ENCODE results near the gene PPM1D. TPM values are rescaled to one million over a fixed set of nuclear protein-coding genes. Genes with fewer than 3 reads are reported as not detected.
"Not testable (repeated sequence)": the region's sequence is repeated elsewhere in the genome, so short reads cannot be mapped to it uniquely, and the experiment has no call there.

The PPM1D gene
- total RNA-seq, 5 donors from 2014 or later (not counting 1 experiment from before 2014, with no cell fraction given) = 17.0 to 22.5 (median 19.6) TPM

DNA sequence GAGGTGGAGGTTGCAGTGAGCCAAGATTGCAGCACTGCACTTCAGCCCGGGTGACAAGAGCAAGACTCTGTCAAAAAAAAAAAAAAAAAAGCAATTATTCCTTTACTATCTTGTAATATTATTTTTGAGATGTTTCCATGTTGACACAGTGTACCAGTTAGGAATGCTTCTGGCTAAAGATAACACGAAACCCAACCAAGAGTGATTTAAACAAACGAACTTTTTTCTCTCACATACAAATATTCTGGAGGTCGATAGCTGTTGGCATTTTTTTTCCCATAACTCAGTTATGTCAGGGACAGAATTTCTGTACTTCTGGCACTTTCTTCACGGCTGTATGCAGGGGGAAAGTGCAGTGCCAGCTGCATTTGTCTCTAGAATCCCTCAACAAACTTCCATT, 9.9 kb upstream of the PPM1D start:
- Histone ChIP-seq H3K4me3 (ENCODE audit: control insufficient read depth in 1 of 2, extremely low read depth in 1 of 2, low read length in 1 of 2) (no peak overlapping the region), H3K9me3 (no peaks in the 10 kb centered on the region), H3K27ac (ENCODE audit: low read length) (no peak overlapping the region), H3K27me3 (replicated peaks in 1 of 2; ENCODE audit: control insufficient read depth in 2 of 2, extremely low read depth in 1 of 2, insufficient read depth in 2 of 2, low read length in 1 of 2) (peaks cover 0 to 12% of the 10 kb centered on the region in 2 experiments), H3K4me1 (ENCODE audit: control insufficient read depth in 1 of 2, extremely low read depth in 1 of 2, insufficient read depth in 2 of 2, low read length in 2 of 2) (no peaks in the 10 kb centered on the region), H3K36me3 (ENCODE audit: control insufficient read depth in 2 of 2, extremely low read depth in 1 of 2, insufficient read depth in 1 of 2, low read length in 1 of 2) (no peaks in the 10 kb centered on the region)
- no peaks in the 10 kb centered on the region for H3K36me3 Mint-ChIP-seq
- DNase-seq (no peak), ATAC-seq (replicated peaks in 1 of 4) (no peak)
- ChIA-PET POLR2A (no interaction called here), CTCF (no interaction called here)
- H3K4me3 Mint-ChIP-seq = no peak overlapping the region
- no peak overlapping the region for H3K27ac Mint-ChIP-seq
- WGBS (ENCODE audit: insufficient coverage) = 33% methylated on average over 1 of the region's 5 CpGs
- H3K4me1 Mint-ChIP-seq = no peaks in the 10 kb centered on the region
- H3K27me3 Mint-ChIP-seq = peaks cover 0 to 5% of the 10 kb centered on the region in 2 donors
- no peaks in the 10 kb centered on the region for H3K9me3 Mint-ChIP-seq

GRCh38 chr17:60592750-60593149, 7.2 kb upstream of the PPM1D start:
- ATAC-seq (replicated peaks in 1 of 4) = no peak
- no peaks in the 10 kb centered on the region for H3K36me3 Mint-ChIP-seq
- CTCF ChIA-PET = interaction anchor here in 1 of 2 donors (0.6 kb wide), 1 partner anchor 128 kb away, joined by 3 read pairs; no protein-coding TSS in a partner anchor
- Histone ChIP-seq H3K4me3 (ENCODE audit: control insufficient read depth in 1 of 2, extremely low read depth in 1 of 2, low read length in 1 of 2) (no peak overlapping the region), H3K9me3 (no peaks in the 10 kb centered on the region), H3K36me3 (ENCODE audit: control insufficient read depth in 2 of 2, extremely low read depth in 1 of 2, insufficient read depth in 1 of 2, low read length in 1 of 2) (no peaks in the 10 kb centered on the region), H3K27me3 (replicated peaks in 1 of 2; ENCODE audit: control insufficient read depth in 2 of 2, extremely low read depth in 1 of 2, insufficient read depth in 2 of 2, low read length in 1 of 2) (peaks cover 0 to 8% of the 10 kb centered on the region in 2 experiments), H3K27ac (ENCODE audit: low read length) (no peak overlapping the region), H3K4me1 (ENCODE audit: control insufficient read depth in 1 of 2, extremely low read depth in 1 of 2, insufficient read depth in 2 of 2, low read length in 2 of 2) (no peaks in the 10 kb centered on the region)
- no peak overlapping the region for H3K27ac Mint-ChIP-seq
- no CpG with 5 or more reads among the region's 2 CpGs for WGBS (ENCODE audit: insufficient coverage)
- no peak for DNase-seq
- H3K27me3 Mint-ChIP-seq = no peaks in the 10 kb centered on the region
- no peak overlapping the region for H3K4me3 Mint-ChIP-seq
- H3K9me3 Mint-ChIP-seq = no peaks in the 10 kb centered on the region
- H3K4me1 Mint-ChIP-seq = peaks cover 0 to under 1% (median 0%) of the 10 kb centered on the region in 3 donors
- POLR2A ChIA-PET = interaction anchor here in 1 of 2 donors (0.6 to 0.7 kb wide), 2 partner anchors 14 to 259 kb away, joined by 3 to 4 read pairs; no protein-coding TSS in a partner anchor

- H3K9me3 Mint-ChIP-seq; H3K27ac Mint-ChIP-seq; ATAC-seq (replicated peaks in 1 of 4); H3K27ac ChIP-seq (ENCODE audit: low read length); H3K27me3 ChIP-seq (replicated peaks in 1 of 2; ENCODE audit: control insufficient read depth in 2 of 2, extremely low read depth in 1 of 2, insufficient read depth in 2 of 2, low read length in 1 of 2); H3K4me1 Mint-ChIP-seq; H3K4me3 Mint-ChIP-seq; H3K9me3 ChIP-seq; H3K36me3 Mint-ChIP-seq; H3K4me1 ChIP-seq (ENCODE audit: control insufficient read depth in 1 of 2, extremely low read depth in 1 of 2, insufficient read depth in 2 of 2, low read length in 2 of 2); DNase-seq; H3K4me3 ChIP-seq (ENCODE audit: control insufficient read depth in 1 of 2, extremely low read depth in 1 of 2, low read length in 1 of 2); CTCF ChIA-PET; H3K27me3 Mint-ChIP-seq; H3K36me3 ChIP-seq (ENCODE audit: control insufficient read depth in 2 of 2, extremely low read depth in 1 of 2, insufficient read depth in 1 of 2, low read length in 1 of 2): not testable (repeated sequence)
- POLR2A ChIA-PET = interaction anchor here (0.6 to 0.7 kb wide), 4 partner anchors 9 to 83 kb away, joined by 3 to 8 read pairs (median 6); no protein-coding TSS in a partner anchor
- WGBS (ENCODE audit: insufficient coverage) = 95% methylated on average over 3 of the region's 9 CpGs
Measured at GRCh38 chr17:60593441-60594036, 6.5 kb upstream of the PPM1D start.

DNA sequence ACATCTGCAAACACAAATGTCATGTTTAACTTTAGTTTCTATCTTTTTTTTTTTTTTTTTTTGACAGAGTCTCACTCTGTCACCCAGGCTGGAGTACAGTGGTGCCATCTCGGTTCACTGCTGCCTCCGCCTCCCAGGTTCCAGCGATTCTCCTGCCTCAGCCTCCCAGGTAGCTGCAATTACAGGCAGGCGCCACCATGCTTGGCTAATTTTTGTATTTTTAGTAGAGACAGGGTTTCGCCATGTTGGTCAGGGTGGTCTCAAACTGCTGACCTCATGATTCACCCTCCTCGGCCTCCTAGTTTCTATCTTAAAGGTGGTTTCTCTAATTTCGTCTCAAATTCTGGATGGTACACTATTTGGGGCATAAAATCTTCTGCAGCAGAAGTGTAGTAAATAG, 5.8 kb upstream of the PPM1D start:
- not testable (repeated sequence) for H3K27ac Mint-ChIP-seq; H3K4me3 ChIP-seq (ENCODE audit: control insufficient read depth in 1 of 2, extremely low read depth in 1 of 2, low read length in 1 of 2); H3K4me3 Mint-ChIP-seq; H3K36me3 Mint-ChIP-seq; H3K36me3 ChIP-seq (ENCODE audit: control insufficient read depth in 2 of 2, extremely low read depth in 1 of 2, insufficient read depth in 1 of 2, low read length in 1 of 2); H3K27me3 Mint-ChIP-seq; H3K9me3 Mint-ChIP-seq; DNase-seq; H3K27ac ChIP-seq (ENCODE audit: low read length); H3K27me3 ChIP-seq (replicated peaks in 1 of 2; ENCODE audit: control insufficient read depth in 2 of 2, extremely low read depth in 1 of 2, insufficient read depth in 2 of 2, low read length in 1 of 2); H3K9me3 ChIP-seq; ATAC-seq (replicated peaks in 1 of 4); H3K4me1 ChIP-seq (ENCODE audit: control insufficient read depth in 1 of 2, extremely low read depth in 1 of 2, insufficient read depth in 2 of 2, low read length in 2 of 2)
- 100% methylated on average over 1 of the region's 7 CpGs for WGBS (ENCODE audit: insufficient coverage)
- ChIA-PET POLR2A (interaction anchor here (0.6 to 0.7 kb wide), 4 partner anchors 9 to 83 kb away, joined by 3 to 8 read pairs (median 6); no protein-coding TSS in a partner anchor), CTCF (interaction anchor here in 1 of 2 donors (0.6 kb wide), 1 partner anchor 206 kb away, joined by 4 read pairs; no protein-coding TSS in a partner anchor)
- peaks cover 8 to 11% (median 11%) of the 10 kb centered on the region in 3 donors for H3K4me1 Mint-ChIP-seq

DNA sequence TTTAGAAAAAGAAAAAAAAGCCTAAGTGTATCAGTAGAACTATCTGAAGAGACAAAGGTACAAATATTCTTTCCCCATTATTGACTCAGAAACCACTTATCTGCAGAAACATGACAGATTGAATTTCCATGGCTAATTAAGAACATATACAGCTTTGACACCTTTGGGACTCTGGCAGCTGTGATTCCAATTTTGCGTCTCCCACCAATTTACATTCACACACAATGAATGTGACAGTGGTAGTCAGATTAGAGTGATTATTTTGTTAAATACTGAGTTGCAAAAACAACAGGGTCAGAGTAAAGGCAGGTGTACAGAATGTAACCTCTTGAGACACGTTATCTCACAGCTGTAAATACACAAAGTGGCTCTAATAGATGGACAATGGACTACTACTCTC, 5.3 kb upstream of the PPM1D start:
- no peaks in the 10 kb centered on the region for H3K36me3 Mint-ChIP-seq
- no peaks in the 10 kb centered on the region for H3K9me3 Mint-ChIP-seq
- ChIA-PET CTCF (interaction anchor here in 1 of 2 donors (0.6 kb wide), 1 partner anchor 207 kb away, joined by 4 read pairs; no protein-coding TSS in a partner anchor), POLR2A (interaction anchor here in 1 of 2 donors (0.7 kb wide), 1 partner anchor 21 kb away, joined by 6 read pairs; no protein-coding TSS in a partner anchor)
- H3K9me3 ChIP-seq = no peaks in the 10 kb centered on the region
- no peak overlapping the region for H3K4me3 Mint-ChIP-seq
- no peaks in the 10 kb centered on the region for H3K36me3 ChIP-seq (ENCODE audit: control insufficient read depth in 2 of 2, extremely low read depth in 1 of 2, insufficient read depth in 1 of 2, low read length in 1 of 2)
- H3K4me1 Mint-ChIP-seq = peaks cover 13 to 17% (median 16%) of the 10 kb centered on the region in 3 donors
- H3K4me1 ChIP-seq (ENCODE audit: control insufficient read depth in 1 of 2, extremely low read depth in 1 of 2, insufficient read depth in 2 of 2, low read length in 2 of 2) = peaks cover 0 to 3% of the 10 kb centered on the region in 2 experiments
- H3K27me3 Mint-ChIP-seq = no peaks in the 10 kb centered on the region
- DNase-seq = no peak
- H3K4me3 ChIP-seq (ENCODE audit: control insufficient read depth in 1 of 2, extremely low read depth in 1 of 2, low read length in 1 of 2) = no peak overlapping the region
- H3K27ac ChIP-seq (ENCODE audit: low read length) = no peak overlapping the region
- no peak overlapping the region for H3K27ac Mint-ChIP-seq
- no peak for ATAC-seq (replicated peaks in 1 of 4)
- WGBS (ENCODE audit: insufficient coverage) = no CpG with 5 or more reads among the region's 2 CpGs
- no peaks in the 10 kb centered on the region for H3K27me3 ChIP-seq (replicated peaks in 1 of 2; ENCODE audit: control insufficient read depth in 2 of 2, extremely low read depth in 1 of 2, insufficient read depth in 2 of 2, low read length in 1 of 2)

GRCh38 chr17:60597297-60597696, 2.7 kb upstream of the PPM1D start:
- Mint-ChIP-seq H3K27me3 (no peaks in the 10 kb centered on the region), H3K27ac (no peak overlapping the region), H3K4me3 (no peak overlapping the region), H3K4me1 (peaks cover 19 to 33% (median 25%) of the 10 kb centered on the region in 3 donors), H3K9me3 (no peaks in the 10 kb centered on the region), H3K36me3 (no peaks in the 10 kb centered on the region)
- peaks cover 7 to 8% of the 10 kb centered on the region in 2 experiments for H3K4me1 ChIP-seq (ENCODE audit: control insufficient read depth in 1 of 2, extremely low read depth in 1 of 2, insufficient read depth in 2 of 2, low read length in 2 of 2)
- no peaks in the 10 kb centered on the region for H3K27me3 ChIP-seq (replicated peaks in 1 of 2; ENCODE audit: control insufficient read depth in 2 of 2, extremely low read depth in 1 of 2, insufficient read depth in 2 of 2, low read length in 1 of 2)
- no peak overlapping the region for H3K4me3 ChIP-seq (ENCODE audit: control insufficient read depth in 1 of 2, extremely low read depth in 1 of 2, low read length in 1 of 2)
- DNase-seq (no peak), ATAC-seq (replicated peaks in 1 of 4) (no peak)
- WGBS (ENCODE audit: insufficient coverage) = 100% methylated on average over 5 of the region's 6 CpGs
- H3K27ac ChIP-seq (ENCODE audit: low read length) = no peak overlapping the region
- H3K9me3 ChIP-seq = no peaks in the 10 kb centered on the region
- POLR2A ChIA-PET = interaction anchor here in 1 of 2 donors (0.6 kb wide), 1 partner anchor 19 kb away, joined by 4 read pairs; no protein-coding TSS in a partner anchor
- H3K36me3 ChIP-seq (ENCODE audit: control insufficient read depth in 2 of 2, extremely low read depth in 1 of 2, insufficient read depth in 1 of 2, low read length in 1 of 2) = no peaks in the 10 kb centered on the region
- CTCF ChIA-PET = no interaction called here
